Epithelial cell of prostate (primary cell): ENCODE results near the gene TAS2R41.
"Not testable (repeated sequence)": the region's sequence is repeated elsewhere in the genome, so short reads cannot be mapped to it uniquely, and the experiment has no call there.

Experiments
- DNase-seq: peaks from one replicate; pipeline ENCODE4 v3.0.0-alpha.2; 2011; ENCODE audit warnings: low read depth, low spot score
- H3K27ac ChIP-seq: fragments of 450-650 bp; 2 replicates; pipeline ENCODE4 v1.5.1; 2017; ENCODE audit warnings: mild to moderate bottlenecking

The TAS2R41 gene

DNA sequence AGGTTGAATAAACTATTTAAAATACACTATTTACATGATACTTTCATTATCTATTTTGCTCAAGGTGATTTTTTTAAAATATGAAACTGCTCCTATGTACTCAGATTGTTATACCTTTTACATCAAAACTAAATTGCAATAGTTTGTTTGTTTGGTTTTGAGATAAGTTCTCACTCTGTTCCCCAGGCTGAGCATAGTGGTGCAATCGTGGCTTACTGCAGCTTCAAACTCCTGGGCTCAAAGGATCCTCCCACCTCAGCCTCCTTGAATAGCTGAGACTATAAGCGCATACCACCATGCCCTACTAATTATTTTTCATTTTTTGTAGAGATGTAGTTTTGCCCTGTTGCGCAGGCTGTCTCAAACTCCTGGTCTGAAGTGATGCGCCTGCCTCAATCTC lies 21.7 kb upstream of the TAS2R41 start:
- no peak for DNase-seq
- no peak overlapping the region for H3K27ac ChIP-seq

DNA sequence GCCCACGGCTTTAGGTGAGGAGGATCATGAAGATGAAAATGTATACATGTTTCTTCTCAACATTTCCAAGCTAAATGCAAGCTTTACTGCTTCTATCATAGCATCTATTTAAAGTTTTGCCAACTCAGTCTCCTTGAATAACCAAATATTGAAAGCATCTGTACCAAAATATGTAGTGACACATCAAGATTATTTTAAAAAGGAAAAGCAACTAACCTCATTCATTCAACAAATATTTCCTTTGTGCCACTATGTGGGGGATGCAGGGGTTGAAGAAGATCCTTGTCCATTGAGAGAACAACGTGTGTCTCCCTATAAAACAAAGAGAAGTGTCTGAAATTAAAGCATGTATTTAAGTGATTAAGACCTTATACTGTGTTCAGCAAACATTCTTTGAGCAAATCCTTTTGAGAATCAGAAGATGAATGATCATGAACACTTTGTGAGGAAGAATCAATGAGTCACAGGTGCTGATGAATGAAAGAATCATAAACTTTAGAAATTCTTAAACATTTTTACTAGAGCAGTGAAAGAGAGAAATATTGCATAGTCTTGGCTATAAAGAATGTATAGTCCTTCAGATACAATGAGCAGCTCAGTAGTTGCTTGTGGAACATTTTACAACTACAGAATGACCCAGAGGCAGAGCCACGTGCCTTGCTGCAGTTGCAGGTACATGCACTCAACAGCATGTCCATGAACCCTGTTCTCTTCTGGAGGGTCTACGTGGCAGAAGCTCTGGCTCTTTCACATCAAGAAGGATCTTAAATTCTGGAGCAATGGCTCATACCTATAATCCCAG lies 20.5 kb upstream of the TAS2R41 start:
- no peak for DNase-seq
- peak overlapping the region; percentile 51 for H3K27ac ChIP-seq

DNA sequence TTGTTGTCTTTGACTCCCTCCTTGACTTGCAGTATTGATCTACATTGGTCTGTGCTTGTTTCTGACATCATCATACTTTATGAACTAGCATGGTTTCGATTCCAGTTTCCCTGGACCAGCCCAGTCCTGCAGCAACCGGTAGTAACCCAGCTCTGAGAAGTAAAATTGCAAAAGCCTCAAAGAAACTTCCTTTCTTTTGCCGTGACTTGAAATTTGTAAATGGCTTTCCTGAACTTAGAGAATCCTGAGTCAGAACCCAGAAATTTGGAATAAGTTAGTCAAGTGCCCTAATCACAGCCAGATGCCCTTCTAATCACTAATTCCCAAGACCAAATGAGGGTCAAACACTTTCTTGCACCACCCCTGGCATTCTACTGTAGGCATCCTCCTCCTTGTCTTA lies 19.4 kb upstream of the TAS2R41 start:
- no peak for DNase-seq
- peak overlapping the region; percentile 51 for H3K27ac ChIP-seq

DNA sequence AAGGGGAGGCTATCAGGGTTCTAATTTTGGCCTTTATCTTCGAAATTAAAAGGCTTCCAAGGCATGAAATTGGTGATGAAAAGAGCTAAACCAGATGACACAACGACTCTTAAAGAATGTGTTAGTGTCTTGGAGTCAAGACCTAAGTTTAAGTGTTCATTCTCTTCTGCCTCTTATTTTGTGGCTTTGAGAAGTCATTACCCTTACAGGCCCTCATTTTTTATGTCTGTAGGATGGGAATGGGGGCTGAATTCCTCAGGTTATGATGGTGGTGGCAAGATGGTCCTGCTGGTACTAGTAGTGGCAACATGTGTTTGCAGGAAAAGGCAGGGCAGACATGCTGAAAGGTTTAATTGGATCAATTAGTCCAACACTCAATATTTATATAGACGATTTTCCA lies 19.0 kb upstream of the TAS2R41 start:
- no peak for DNase-seq

DNA sequence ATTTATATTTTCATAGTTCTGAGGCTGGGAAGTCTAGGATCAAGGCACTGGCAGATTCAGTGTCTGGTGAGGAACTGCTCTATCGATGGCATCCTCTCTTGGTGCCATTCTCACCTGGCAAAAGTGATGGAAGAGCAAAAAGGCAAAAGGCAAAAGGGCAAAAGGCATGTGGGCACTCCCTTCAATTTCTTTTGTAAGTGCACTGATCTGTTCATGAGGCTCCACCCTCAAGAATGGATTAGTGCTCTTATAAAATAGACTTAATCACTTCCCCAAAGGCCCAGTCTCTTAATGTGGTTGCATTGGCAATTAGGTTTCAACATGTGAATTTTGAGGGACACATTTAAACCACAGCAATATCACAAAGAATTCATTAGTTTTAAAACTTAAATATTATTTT lies 18.3 kb upstream of the TAS2R41 start:
- H3K27ac ChIP-seq, result peak overlapping the region; percentile 51
- no peak for DNase-seq

More for the DNA sequence above, 19.0 kb upstream of the TAS2R41 start:
- H3K27ac ChIP-seq, result peak overlapping the region; percentile 51

DNA sequence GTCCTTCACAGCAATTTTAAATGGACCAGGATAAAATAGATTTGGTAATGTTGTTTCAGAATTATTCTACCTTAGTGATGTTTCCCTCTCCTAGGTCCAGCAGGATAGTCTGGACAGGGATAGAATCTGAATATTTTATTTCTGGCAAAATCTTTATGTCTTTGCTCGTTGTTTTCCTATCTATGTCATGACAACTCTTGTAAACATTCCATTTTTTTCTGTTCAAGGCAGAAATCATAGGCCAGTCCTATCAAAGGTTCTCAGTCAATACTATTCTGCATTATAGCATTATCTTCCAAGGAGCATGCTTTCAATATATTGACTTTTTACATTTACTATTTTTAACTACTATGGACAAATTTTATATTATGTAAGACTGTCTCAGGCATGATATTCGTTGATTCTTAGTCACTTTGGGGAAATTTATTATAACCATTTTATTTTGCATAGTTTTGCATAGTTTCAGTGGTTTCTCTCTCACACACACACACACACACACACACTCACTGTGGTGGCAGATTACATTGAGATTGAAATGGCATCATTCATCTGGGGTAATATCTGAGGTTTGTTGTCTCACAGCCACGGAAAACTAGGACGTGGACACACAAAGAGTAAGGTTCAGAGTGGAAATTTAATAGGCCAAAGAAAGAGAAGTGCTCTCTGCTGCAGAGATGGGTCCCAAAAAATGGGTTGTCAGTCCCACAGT lies 17.2 kb upstream of the TAS2R41 start:
- H3K27ac ChIP-seq, result no peak overlapping the region
- DNase-seq, result no peak

DNA sequence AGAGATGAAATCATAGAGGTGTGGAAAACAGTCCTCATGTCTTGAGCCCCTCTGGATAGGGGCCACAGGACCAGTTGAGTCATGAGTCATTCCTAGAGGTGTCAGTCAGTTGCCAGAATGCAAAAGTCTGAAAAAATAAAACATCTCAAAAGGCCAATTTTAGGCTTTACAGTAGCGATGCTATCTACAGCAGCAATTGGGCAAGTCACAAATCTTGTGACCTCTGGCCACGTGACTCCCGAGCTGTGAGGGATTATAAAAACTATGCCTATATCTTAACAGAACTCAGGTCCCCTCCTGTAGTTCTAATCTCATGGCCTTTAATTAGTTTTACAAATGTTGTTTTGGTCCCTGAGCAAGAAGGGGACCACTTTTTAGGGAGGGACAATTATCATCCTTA lies 15.6 kb upstream of the TAS2R41 start:
- no peak overlapping the region for H3K27ac ChIP-seq
- DNase-seq, result no peak

DNA sequence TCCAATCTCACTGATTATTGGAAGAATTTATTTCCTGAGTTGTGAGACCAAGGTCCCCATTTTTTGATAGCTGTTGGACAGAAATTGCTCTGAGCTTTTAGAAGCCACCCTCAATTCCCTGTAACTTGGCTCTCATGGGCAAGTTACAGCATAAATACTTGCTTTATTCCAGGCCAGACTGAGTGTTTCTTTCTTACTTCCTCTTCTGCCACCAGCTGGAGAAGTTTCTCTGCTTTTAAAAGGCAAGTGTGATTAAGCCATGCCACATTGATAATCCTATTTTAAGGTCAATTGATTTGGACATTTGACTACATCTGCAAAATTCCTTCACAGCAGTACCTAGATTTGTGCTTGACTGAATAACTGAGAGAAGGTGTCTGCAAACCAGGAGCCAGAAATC lies 14.1 kb upstream of the TAS2R41 start:
- H3K27ac ChIP-seq, result no peak overlapping the region
- no peak for DNase-seq

DNA sequence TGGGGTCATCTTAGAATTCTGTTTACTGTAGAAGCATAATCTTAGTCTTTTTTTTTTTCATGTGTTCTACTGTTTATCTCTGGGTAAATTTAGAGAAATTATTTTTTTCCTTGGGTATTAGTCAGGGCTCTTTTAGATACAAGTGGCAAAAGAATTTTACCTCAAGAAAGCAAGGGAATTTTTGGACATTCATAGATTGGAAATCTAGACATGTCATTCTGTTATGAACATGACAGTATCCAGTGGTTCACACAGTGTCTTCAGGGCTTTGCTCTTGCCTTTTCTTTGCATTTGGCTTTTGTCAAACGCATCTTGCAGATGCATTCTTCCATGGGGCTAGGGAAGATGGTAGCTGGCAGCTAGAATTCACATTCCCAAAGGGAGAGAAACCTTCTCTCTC lies 13.7 kb upstream of the TAS2R41 start:
- DNase-seq, result no peak
- no peak overlapping the region for H3K27ac ChIP-seq

DNA sequence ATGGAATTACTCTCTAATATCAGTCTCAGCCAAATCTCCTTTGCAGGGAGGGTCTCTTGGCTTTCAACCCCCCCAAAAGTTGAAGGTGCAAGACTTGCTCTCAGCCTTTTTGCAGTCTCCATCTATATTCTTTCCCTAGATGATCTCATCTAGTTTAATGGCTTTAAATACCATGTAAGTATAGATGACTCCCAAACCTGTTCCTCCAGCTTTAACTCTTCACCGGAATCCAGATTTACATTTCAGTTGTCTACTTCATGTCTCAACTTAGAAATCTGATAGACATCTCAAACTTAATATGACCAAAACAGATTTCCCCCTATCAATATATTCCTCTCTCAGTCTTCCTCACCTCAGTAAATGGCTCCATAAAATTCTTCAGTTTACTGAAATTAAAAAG lies 9.9 kb upstream of the TAS2R41 start:
- peak overlapping the region; percentile 18 for H3K27ac ChIP-seq
- DNase-seq, result no peak

DNA sequence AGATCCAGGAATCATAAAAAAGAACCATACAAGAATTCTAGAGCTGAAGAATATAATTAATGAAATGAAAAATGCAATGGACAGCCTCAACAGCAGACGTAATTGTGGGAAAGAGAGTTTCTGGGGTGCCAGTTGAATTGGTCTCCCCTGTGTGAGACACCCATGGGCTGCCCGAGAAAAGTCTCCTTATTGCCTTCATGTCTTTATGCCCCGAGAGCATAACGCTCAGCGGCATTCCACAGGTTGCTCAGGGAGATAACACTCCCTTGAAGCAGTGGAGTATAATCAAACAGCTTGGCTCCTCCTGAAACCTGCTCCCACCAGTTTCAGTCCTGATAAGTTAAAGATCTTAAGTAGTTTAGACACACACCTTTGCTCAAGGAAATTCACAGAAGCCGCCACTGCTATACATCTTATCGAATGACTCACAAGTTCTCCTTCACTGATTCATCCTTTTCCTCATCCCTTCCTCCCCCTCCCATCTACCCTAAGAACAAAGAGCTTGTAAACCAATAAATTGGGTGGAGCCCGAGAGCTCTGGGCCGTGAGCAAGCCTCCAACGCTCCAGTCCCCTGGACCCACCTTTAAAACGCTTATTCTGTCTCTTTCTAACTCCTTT lies 5.5 kb upstream of the TAS2R41 start:
- DNase-seq, result peak; percentile 79
- peak overlapping the region; percentile 58 for H3K27ac ChIP-seq

DNA sequence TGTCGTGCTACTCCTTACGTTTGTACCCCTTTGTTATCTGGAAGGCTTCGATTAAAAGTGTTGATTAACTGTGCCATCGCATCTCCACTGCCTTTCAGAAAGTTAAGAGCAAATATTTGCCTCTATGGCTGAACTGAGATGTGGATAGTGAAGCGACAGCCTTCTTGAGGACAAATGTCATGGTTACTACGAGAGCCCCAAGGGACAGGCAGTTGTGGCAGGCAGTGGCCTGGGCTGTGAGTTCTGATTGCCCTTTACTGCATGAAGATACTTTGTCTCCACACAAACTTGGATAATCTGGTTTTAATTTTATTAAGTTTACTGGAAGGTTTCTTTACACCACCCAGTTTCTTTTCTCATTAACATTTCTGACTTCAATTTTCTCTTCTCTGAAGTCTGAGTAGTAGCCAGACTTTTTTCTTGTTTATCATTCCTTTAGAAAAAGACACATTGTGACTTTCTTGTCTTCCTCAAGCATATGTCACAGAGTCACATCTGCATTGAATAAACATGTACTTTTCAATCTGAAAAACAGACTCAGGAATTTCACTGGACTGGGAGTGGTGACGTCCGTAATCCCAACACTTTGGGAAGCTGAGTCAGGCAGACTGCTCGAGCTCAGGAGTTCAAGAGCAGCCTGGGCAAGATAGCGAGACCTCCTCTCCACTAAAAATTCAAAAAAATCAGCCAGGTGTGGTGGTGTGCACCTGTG lies 1.5 kb downstream of the TAS2R41 start:
- no peak overlapping the region for H3K27ac ChIP-seq
- DNase-seq, result no peak

DNA sequence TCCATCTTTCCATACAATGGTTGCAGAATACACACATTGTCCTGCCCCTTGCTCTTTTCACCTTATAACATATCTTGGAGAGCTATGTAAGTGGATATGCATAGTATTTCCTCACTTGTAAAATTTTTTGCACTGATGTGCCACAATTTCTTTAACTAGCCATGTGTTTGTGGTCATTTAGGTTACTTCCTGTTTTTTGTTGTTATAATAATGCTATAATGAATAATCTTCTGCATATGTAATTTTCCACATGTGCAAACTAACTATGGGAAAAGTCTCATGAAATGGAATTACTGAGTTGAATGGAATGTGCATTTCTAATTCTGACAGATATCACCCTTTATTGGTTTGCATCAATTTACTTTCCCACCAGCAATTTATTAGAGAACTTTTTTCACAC lies 2.8 kb downstream of the TAS2R41 start:
- no peak for DNase-seq
- H3K27ac ChIP-seq, result no peak overlapping the region

DNA sequence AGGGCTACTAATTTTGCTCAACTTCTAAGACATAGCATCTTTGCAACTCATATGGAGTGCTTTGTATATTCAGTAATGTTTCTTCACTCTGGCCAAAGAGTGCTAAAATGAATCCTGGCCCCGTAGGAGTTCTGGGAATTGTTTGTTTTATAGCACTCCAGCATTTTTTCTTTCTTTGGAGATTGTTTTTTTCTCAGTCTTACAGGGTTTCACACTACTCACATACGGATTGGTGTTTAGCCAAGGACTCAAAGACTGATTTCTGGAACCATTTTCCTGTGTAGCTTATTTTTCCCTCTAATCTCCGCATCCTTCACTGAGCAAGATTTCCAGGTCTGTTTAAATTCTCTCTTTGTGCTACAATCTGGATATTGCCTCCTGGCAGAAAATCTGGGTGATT lies 6.4 kb downstream of the TAS2R41 start:
- H3K27ac ChIP-seq, result no peak overlapping the region
- DNase-seq, result no peak

DNA sequence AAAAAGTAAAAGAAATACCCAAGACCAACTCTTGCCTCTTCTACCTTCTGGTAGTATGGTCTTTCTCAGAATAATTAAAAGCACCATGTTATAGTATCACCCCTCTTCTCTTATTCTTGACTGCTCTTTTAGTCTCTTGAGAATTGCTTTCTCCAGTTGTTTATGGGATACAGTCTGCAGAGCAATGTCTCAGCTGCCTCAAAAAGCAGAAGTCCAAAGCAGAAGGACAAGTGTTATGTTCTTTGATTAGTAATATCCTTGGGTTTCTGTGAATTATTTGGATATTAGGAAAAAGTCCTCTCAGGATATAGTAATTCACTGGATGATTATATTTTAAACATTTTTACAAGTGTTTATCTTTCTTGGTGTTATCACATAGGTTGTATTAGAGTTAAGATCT lies 7.4 kb downstream of the TAS2R41 start:
- H3K27ac ChIP-seq, result no peak overlapping the region
- no peak for DNase-seq

DNA sequence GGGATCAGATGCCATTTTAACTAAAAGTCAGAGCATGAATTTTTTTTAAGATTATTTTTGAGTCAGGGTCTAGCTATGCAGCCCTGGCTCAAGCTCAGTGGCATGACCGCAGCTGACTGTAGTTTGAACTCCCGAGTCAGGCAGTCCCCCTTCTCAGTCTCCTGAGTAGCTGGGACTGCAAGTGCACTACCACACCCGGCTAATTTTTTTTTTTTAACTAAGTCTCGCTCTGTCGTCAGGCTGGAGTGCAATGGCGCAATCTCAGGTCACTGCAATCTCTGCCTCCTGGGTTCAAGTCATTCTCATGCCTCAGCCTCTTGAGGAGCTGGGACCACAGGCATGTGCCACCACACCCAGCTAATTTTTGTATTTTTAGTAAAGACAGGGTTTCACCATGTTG lies 7.8 kb downstream of the TAS2R41 start:
- DNase-seq, result no peak
- H3K27ac ChIP-seq, result no peak overlapping the region

DNA sequence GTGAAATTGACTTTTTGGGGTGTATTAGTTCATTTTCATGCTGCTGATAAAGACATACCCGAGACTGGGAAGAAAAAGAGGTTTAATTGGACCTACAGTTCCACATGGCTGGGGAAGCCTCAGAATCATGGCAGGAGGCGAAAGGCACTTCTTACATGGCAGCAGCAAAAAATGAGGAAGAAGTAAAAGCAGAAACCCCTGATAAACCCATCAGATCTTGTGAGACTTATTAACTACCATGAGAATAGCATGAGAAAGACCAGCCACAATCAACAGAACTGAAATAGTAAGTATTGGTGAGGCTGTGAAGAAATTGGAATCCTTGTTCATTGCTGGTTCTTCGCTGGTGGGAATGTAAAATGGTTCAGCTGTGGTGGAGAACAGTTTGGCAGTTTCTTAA lies 8.6 kb downstream of the TAS2R41 start:
- DNase-seq, H3K27ac ChIP-seq: not testable (repeated sequence)

DNA sequence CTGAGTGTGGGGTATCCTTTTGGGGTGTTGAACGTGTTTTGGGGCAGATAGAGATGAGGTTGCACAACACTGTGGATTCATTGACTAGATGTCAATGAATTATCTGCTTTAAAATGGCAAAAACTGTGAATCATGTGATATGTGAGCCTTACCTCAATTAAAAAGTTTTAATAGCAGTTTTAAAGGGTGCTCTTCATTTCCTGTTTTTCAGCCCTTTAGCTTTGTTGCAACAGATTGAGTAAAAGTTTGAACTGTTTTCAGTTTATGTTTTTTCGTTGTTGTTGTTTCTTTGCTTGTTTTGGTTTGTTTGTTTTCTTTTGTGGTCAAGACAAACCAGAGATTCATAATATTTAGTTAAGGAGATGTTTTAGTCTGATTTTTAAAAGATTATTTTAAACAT lies 9.4 kb downstream of the TAS2R41 start:
- no peak overlapping the region for H3K27ac ChIP-seq
- DNase-seq, result no peak

DNA sequence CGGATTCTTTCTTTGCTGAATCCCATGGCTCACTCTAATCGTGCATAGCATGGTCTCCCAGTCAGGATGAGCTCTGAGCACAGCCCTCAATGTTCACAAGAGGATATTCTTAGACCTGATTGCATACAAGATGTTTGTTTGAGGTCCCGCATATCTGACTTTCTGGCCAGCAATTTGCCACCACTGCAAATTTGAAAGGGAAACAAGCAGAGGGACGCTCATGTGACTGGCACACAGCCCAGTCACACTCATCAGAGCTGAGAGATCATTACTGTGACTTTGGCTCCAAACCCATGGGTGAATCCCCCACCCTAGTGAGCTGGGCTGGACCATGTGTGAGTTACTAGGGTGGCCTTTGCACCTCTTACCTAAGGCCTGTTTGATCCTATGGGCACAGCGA lies 9.9 kb downstream of the TAS2R41 start:
- no peak for DNase-seq
- H3K27ac ChIP-seq, result no peak overlapping the region

DNA sequence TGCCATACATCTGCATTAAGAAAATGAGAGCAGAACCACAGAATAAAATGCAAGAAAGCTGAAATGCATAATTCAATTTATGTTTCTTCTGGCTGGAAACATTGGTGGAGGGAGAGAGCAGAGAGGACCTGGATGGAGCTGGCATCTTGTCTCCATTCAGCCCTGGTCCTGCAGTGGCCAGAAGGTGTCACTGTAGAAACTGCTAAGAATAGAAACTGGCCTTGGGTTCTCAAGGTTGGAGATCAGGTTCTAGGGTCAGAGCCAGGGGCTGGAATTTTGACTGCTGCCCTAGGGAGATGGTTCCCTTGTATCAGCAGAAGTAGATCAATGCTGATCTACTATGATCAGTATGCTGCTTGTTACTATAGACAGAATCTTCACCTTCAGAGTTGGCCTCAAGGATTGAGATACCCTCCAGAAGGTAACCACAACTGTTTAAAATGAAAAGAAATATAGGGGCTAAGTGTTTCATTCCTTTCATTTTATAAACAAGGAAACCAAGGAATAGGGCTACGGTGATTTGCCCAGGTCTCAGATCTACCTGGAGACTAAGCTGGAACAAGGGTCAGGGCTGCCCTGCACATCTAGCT lies 13.1 kb downstream of the TAS2R41 start:
- H3K27ac ChIP-seq, result no peak overlapping the region
- no peak for DNase-seq
